ENCODE data around the gene MPC1L.
"Not testable (repeated sequence)": the region's sequence is repeated elsewhere in the genome, so short reads cannot be mapped to it uniquely, and the experiment has no call there.

The MPC1L gene

DNA sequence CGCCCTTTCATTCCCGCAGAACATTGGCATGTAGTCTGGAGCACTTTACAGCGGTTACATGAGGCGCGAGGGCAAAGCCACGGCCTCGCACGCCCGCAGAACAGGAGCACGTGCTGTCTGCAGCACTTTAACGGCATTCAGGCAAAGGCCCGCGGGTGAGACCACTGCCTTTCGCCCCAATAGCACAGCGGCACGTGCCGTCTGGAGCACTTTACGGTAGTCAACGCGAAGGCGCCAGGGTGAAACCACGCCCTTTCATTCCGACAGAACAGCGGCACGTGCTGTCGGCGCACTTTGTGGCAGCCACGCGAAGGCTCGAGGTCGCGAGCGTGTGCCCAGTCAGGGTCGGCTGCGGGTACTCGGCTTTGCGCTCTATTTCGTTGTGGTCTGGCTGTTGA is at the start of gene MPC1L:
TSS of gene MPC1L (plus strand) at position 290 of the 398 bp plus-strand sequence. CDS start 138 bp downstream, outside the sequence.
- DNase-seq (ENCODE audit: low spot score) = no peak

DNA sequence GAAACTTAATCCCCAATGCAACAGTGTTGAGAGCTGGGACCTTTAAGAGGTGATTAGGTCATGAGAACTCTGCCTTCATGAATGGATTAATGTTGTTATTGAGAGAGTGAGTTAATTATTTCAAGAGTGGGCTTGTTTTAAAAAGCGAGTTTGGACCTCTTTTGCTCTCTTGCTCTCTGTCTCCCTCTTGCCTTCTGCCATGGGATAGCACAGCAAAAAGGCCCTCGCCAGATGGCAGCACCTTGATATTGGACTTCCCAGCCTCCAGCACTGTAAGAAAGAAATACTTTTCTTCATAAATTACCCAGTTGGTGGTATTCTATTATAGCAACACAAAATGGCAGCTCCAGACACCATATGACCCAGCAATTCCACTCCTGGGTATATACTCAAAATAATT is 49.5 kb upstream of the MPC1L start:
- DNase-seq (ENCODE audit: low spot score) = no peak

DNA sequence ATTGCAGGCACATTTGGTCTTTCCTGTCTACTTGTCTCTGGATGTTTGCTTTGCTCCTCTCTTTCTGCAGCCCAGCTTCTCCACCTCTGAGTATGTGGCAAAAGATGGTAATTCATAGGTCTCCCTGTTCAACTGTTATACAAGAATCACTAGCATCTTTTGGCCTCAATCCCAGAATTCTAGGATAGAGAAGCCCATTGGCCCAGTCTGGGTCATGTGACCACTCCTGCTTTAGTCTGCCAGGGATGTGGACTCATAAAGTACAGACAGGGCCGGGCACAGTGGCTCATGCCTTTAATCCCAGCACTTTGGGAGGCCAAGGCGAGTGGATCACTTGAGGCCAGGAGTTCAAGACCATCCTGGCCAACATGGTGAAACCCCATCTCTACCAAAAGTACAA is 47.8 kb upstream of the MPC1L start:
- DNase-seq (ENCODE audit: low spot score) = not testable (repeated sequence)

DNA sequence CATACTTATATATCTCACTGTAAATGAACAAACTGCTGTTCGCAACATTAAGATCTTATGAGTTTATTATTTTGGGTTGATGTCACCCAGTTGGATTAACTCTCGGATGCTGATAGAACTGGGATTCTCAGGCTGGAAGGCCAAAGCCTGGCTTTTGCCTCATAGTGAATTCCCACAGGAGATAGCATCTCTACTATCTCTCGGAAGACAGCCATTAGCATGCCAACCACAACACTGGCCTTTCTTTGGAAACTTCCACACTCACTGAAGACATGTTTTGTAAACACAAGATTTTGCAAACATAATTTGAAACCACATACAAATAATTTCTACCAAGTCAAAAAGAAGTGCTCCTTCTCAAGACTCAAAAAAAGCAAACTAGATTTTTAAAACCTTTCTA is 46.9 kb upstream of the MPC1L start:
- no peak for DNase-seq (ENCODE audit: low spot score)

DNA sequence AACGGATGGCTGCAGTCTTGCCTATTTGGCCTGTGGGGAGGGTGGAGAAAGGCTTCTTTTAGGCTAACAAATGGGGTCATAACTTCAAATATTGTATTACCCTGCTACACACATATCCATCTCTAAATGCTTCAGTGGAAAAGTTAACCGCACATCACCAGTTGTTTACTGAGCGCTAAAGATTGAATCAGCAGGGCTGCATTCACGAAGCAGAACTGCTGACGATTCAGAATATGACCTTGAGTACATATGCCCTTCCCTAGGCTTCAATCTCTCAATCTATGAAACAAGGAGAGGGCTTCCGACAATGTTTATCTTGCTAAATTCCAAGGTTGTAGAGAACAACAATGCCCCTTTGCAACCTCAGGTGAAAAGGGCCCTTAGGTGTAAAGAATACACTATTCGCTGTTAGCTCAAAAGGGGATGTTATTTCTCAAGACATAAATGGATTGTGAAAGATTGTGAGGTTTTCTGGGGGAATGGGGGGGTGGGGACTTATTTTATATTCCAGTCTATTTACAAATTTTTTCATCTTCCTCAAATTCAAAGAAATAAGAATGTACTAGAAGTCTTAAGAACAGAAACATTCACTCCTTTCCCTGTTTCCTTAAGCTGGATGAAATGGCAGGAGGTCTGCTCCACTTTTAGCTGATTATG is 45.1 kb upstream of the MPC1L start:
- no peak for DNase-seq (ENCODE audit: low spot score)

DNA sequence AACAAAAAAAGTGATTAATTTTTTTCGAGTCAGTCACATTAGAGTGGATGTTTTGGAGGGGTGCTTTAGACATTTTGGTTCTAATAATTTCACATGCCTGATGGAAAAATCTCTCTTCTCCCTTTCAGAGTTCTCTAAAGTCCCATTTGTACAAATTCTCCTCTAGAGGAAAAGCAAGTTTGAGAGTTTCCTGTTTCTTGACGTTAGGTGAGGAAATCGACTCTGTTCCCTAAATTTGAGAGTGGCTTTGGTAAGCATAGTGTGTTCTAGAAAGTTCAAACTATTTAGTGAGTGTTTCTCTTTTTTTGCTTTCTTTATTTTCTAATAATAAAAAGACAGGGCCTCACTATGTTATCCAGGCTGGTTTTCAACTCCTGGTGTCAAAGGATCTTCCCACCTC is 44.1 kb upstream of the MPC1L start:
- DNase-seq (ENCODE audit: low spot score) = no peak

DNA sequence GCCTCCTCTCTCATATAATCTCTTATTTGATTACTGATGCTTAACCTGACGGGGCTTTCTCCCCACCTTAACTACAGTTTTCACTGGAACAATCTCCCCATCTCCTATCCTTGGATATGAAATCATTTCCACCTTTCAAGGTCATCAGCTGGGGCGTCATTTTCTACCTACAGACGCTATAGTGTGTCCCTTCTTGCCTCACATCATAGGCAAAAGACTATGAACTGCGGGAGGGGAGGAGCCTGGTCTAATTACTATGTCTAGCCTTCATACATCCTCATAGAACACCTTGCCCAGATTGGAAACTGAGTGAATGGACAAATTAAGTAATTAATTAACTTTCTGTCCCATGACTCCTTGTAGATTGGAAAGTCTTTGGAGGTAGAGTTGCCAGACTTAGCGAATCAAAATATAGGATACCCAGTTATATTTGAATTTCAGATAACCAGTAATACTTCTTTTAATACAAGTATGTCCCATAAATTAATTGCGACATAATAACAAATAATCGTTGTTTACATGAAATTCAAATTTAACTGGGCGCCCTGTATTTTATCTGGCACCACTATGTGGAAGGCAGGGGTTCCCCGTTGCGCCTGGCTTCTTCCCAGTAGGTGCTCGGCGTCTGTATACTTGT is 43.2 kb upstream of the MPC1L start:
- no peak for DNase-seq (ENCODE audit: low spot score)

DNA sequence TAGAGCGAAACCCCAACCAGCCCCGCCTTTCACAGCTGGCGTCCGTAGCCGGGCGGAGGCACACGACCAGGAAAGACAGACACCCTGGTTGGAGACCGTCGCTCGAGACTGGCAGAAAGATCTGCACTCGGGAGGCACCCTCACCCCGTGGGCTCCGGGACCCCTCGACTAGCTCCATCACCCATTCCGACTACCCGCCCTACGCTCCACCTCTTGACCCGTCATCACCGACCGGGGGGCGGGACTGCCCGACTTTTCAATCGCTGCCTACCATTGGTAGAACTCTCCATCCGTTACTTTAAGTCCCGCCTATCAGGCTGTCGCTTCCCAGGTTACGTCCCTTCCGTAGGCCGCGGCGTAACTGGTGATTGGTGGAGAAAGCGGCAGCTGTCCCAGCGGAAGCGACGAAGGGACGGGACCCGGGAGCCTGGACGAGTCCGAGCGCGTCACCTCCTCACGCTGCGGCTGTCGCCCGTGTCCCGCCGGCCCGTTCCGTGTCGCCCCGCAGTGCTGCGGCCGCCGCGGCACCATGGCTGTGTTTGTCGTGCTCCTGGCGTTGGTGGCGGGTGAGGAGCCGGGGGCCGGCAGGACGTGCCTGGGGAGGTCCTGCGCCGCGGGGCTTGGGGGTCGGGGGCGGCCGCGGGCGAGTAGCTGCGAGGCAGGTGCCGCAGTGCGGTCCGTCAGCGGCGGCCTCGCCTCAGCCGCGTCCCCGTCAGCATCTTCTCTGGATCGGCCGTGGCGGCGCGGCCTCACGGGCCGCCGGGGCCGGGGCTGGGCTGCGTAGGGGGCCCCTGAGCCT is 42.5 kb upstream of the MPC1L start, which contains the start of gene ATP6AP2:
TSS of gene ATP6AP2 (plus strand) at position 434 of the 799 bp plus-strand sequence. CDS start at position 530, 96 bp downstream.
- DNase-seq (ENCODE audit: low spot score) = peak; percentile 94

DNA sequence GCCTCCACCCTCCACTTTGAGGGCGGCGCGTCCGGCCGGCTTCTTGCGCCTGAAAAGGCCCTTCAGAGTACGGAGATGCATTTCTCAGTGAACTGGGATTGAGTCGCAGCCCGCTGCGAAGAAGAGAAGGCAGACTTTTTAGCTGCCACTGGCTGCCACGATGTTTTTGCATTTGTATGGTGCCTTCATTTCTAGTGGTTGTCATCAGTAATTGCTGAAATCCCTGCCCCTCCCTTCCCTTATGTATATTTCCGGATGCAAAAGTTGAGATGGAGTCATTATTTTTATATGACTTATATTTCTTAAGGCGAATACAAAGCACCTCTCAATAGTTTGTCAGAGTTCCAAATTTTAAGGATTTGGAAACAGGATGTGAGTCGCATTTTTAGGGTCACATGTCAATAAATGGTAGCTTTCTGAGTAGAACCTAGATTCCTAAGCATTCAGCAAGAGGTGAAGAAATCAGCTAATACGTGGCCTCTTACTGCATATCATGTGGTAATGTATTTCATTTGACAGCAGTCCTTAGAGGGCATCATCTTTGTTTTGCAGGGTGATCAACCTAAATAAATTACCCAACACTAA is 41.8 kb upstream of the MPC1L start:
- no peak for DNase-seq (ENCODE audit: low spot score)

DNA sequence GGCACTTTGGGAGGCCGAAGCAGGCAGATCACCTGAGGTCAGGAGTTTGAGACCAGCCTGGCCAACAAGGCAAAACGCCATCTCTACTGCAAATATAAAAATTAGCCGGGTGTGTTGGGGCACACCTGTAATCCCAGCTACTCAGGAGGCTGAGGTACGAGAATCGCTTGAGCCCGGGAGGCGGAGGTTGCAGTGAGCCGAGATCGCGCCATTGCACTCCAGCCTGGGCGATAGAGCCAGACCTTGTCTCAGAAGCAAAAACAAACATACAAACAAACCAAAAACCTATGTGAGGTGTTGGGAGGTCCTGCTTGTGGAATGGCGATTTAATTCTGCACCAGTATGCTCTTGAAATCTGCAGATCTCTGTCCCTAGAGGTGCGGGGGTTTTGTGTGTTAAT is 41.0 kb upstream of the MPC1L start:
- not testable (repeated sequence) for DNase-seq (ENCODE audit: low spot score)

DNA sequence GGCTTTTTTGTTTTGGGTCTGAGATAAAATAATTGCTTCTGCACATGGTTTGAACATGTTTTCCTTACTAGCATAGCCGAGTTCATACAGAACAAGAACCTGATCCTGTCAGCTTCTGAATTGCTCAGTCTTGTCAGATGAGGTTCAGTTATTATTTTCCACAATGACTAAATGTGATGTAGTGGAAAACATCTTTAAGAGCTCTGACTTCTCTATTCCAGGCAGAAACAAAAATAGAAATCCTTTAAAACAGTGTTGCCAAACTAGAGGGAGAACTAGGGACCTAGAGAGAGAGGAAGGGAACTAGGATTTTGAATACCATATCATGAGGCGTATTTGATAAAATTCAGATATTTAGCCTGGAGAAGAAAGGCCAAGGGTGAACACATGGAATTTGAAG is 40.4 kb upstream of the MPC1L start:
- DNase-seq (ENCODE audit: low spot score) = no peak

DNA sequence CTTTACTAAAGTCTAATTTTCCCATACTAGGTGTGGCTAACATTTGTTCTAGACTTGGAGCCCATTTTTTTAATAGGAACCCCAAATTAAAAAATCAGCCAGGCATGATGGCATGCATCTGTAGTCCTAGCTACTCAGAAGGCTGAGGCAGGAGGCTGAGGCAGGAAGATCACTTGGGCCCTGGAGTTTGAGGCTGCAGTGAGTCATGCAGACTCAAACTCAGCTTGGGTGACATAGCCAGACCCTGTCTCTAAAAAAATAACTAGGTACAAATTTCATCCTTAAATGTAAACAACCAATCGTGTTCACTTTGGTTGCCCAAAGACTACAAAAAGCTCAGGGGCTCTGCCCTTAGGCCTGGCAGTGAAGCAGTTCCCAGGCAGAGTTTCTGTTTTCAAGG is 35.6 kb upstream of the MPC1L start:
- not testable (repeated sequence) for DNase-seq (ENCODE audit: low spot score)

DNA sequence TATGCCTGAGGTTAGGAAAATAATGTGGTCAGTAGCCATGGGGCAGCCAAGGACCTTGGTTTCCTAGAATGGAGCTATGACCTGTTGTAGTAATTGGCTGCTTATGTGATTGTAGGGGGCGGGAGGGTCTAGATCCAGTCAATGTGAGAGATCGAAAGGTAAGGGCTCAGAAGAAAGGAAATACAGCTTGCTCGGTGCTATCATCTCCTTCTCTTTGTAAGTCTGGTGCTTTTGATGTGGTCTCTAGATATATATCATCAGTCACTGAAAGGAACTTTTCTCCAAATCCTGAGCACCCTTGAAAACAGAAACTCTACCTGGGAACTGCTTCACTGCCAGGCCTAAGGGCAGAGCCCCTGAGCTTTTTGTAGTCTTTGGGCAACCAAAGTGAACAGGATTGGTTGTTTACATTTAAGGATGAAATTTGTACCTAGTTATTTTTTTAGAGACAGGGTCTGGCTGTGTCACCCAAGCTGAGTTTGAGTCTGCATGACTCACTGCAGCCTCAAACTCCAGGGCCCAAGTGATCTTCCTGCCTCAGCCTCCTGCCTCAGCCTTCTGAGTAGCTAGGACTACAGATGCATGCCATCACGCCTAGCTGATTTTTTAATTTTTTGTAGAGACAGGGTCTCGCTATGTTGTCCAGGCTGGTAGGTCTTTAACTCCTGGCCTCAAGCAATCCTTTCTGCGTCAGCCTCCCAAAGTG is 33.5 kb upstream of the MPC1L start:
- DNase-seq (ENCODE audit: low spot score) = not testable (repeated sequence)

DNA sequence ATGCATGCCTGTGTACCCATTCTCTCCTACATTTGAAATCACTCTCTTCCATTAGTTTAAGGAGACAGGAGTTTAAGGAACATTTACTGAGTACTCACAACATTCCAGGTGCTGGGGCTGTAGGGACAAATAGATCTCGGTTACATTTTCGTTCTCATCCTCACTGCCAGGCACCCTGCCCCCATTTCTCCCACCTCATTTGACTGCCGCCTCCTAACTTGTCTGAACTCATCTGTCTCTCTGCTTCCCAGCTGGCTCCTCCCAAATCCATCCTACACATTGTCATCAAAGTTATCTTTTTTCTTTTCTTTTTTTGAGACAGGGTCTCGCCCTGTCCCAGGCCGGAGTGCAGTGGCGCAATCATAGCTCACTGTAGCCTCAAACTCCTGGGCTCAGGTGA is 19.8 kb upstream of the MPC1L start:
- peak; percentile 28 for DNase-seq (ENCODE audit: low spot score)

DNA sequence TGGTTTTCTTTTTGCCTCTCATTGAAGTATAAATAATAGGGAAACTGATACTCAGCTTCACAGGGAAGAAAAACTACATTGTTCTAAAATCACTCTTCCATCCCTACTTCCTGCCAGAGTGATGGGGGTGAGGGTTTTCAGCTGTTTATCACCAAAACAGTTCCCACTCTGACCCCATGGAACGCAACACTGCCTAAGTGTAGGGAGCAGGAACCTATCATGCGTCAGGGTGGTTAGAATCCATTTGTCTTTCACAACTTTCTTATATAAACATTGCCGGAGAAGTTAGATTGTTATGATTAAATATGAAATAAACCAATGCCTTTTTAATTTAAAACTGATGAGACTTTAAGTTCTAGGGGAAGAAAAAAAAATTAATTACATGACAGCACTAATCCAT is 15.8 kb upstream of the MPC1L start:
- no peak for DNase-seq (ENCODE audit: low spot score)

DNA sequence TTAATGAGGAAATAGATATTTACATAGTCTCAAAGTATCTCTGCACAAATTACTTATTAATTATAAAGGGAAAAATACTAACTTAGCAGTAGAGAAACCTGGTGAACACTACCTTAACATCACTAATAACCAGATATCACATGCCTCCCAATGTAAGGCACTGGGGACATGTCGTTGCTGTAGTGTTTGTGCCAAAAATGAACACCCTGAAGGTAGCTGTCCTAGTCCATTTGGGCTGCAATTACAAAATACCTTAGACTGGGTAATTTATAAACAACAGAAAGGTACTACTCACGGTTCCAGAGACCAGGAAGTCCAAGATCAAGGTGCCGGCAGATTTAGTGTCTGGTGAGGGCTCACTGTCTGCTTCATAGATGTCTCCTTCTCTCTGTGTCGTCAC is 10.7 kb upstream of the MPC1L start:
- DNase-seq (ENCODE audit: low spot score) = no peak

DNA sequence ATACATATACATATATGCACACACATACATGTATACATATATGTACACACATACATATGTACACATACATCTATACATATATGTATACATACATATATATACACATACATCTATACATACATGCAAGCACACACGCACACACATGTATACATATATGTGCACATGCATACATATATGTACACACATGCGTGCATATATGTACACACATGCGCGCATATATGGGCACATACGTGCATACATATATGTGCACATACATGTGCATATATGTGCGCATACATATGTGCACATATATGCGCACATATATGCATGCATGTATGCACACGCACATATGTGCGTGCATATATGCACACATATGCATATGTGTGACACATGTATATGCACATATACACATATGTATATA is 7.3 kb upstream of the MPC1L start:
- DNase-seq (ENCODE audit: low spot score) = no peak

DNA sequence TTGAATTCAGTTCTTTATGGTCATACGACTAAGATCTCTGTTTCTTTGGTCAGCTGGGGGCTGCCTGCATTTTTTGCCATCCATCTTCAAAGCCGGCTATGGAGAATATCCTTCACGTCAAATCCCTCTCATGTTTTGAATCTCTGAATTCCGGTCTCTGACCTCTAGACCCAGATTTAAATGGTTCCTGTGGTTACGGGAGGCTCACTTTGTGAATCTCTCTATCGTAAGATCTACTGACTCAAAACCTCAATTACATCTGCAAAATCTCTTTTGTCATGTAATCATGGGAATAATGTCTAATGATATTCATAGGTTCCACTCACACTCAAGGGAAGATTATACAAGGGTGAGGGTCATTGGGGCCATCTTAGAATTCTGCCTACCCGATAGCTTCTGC is 5.7 kb upstream of the MPC1L start:
- no peak for DNase-seq (ENCODE audit: low spot score)

DNA sequence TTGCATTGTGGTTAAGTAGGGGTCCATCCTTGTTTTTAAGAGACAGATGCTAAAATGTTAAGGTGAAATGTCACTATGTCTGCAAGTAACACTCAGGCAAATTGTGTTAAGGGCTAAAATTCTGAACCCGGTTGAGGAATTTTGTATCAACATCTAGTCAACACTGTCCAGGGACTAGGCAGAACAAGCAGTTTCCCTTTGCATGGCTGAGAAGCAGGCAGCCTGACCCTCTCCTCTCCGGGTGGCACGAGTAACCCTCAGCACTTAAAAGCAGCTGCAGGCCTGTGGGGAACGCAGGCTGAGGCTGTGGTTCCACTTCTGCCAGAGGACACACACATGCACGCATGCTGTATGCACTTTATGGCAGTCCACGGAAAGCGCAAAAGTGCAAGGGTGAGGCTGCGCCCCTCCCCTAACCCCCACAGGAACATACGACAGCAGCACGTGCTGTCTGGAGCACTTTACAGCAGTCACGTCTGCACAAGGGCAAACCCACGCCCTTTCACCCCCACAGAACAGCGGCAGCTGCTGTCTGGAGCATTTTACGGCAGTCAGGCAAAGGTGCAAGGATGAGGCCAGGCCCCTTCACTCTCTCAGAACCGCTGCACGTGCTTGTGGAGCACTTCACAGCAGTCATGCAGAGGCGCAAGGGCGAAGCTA is 619 bp upstream of the MPC1L start:
- DNase-seq (ENCODE audit: low spot score) = no peak

DNA sequence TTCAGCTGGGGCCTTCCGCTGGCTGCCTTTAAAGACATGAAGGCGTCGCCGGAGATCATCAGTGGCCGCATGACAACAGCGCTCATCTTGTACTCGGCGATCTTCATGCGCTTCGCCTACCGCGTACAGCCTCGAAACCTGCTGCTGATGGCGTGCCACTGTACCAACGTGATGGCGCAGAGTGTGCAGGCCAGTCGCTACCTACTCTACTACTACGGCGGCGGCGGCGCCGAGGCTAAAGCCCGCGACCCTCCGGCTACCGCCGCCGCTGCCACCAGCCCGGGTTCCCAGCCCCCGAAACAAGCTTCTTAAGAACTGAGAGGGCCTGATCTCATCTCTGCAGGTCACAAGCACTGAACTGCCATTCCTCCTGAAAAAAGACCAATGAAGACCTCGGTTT is 437 bp downstream of the MPC1L start:
- no peak for DNase-seq (ENCODE audit: low spot score)

DNA sequence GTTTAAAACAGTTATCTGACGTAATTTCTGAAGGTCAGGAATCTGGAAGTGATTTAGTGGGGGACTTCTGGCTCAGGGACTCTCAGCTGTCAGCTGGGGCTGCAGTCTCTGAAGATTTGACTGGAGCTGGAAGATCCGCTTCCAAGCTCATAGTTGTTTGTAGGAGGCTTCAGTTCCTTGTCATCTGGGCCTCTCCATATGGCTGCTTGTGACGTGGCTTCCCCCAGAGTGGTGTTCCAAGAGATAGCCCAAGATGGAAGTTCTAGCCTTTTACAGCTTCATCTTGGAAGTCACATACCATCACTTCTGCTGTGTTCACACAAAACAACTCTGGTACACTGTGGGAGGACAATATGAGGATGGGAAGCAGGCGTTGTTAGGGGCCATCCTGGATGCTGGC is 2.1 kb downstream of the MPC1L start:
- DNase-seq (ENCODE audit: low spot score) = no peak

DNA sequence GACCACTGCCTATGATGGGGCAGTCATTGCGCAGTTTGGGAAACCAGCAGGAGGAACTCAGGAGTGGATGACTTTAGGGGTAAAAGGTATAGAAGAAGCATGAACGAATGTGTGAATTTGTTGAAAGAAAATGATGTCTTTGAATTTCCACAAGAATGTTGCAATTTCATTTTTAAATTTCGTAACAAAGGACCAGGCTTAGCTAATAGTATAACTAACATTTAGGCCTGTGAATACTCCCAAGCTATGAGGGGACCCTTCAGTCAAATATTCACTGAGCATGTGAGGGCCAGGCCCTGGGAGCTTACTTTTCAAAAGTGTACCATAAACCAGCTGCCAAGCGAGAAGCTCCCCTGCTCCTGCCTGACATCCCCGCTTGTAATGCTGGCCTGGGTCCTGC is 5.3 kb downstream of the MPC1L start:
- DNase-seq (ENCODE audit: low spot score) = no peak

Data from putamen (tissue), 1 donor.